T-helper 2 cell treated with Interferon-gamma antibody and Interleukin-4, amounts not matched to agents 5 μg/mL and 100 μg/mL, for 36 hours (primary cell): Measurements from ENCODE around the gene ZNF420.
"Not testable (repeated sequence)": the region's sequence is repeated elsewhere in the genome, so short reads cannot be mapped to it uniquely, and the experiment has no call there.

Experiments used
- DNase-seq: peaks from one replicate; pipeline ENCODE4 v3.0.0; 2021; ENCODE audit warnings: low spot score
- H3K27ac Mint-ChIP-seq: one replicate; pipeline ENCODE4 v1.8.0; 2021; ENCODE audit warnings: mild to moderate bottlenecking, mixed read lengths
- H3K27me3 Mint-ChIP-seq: one replicate; pipeline ENCODE4 v1.8.0; 2021; ENCODE audit warnings: low read depth, mixed read lengths
- H3K36me3 Mint-ChIP-seq: one replicate; pipeline ENCODE4 v1.8.0; 2021; ENCODE audit warnings: low read depth, mixed read lengths
- H3K4me1 Mint-ChIP-seq: one replicate; pipeline ENCODE4 v1.8.0; 2021; ENCODE audit warnings: low read depth, mixed read lengths
- H3K4me3 Mint-ChIP-seq: one replicate; pipeline ENCODE4 v1.8.0; 2022; ENCODE audit warnings: mild to moderate bottlenecking, moderate library complexity, mixed read lengths
- H3K9me3 Mint-ChIP-seq: one replicate; pipeline ENCODE4 v1.8.0; 2021; ENCODE audit warnings: mixed read lengths

Gene ZNF420

GRCh38 chr19:37077934-37078716 lies at the start of gene ZNF420:
Gene ZNF420 (plus strand): TSS chr19:37078433. CDS start chr19:37089119, 10,686 bp downstream.
- no peaks in the 10 kb centered on the region for H3K27me3 Mint-ChIP-seq
- peaks cover 12% of the 10 kb centered on the region for H3K4me1 Mint-ChIP-seq
- peak; percentile 87 for DNase-seq
- peaks cover 46% of the 10 kb centered on the region for H3K9me3 Mint-ChIP-seq
- peak within 1 kb of the TSS; percentile 89 for H3K27ac Mint-ChIP-seq
- H3K36me3 Mint-ChIP-seq: peaks cover 31% of the 10 kb centered on the region
- H3K4me3 Mint-ChIP-seq: peak within 1 kb of the TSS; percentile 96

- DNase-seq: no peak
- Mint-ChIP-seq H3K4me1 (no peaks in the 10 kb centered on the region), H3K4me3 (no peak overlapping the region), H3K9me3 (peaks cover 47% of the 10 kb centered on the region), H3K36me3 (no peaks in the 10 kb centered on the region), H3K27me3 (no peaks in the 10 kb centered on the region), H3K27ac (no peak overlapping the region)
These were observed 33.1 kb upstream of the ZNF420 start for GRCh38 chr19:37045140-37045539.

- peaks cover 4% of the 10 kb centered on the region for H3K36me3 Mint-ChIP-seq
- no peaks in the 10 kb centered on the region for H3K27me3 Mint-ChIP-seq
- DNase-seq: no peak
- H3K9me3 Mint-ChIP-seq: peaks cover 51% of the 10 kb centered on the region
- H3K4me1 Mint-ChIP-seq: no peaks in the 10 kb centered on the region
- H3K4me3 Mint-ChIP-seq: no peak overlapping the region
- H3K27ac Mint-ChIP-seq: no peak overlapping the region
These were observed 22.9 kb upstream of the ZNF420 start for GRCh38 chr19:37055330-37055729.

GRCh38 chr19:37056776-37057175 lies 21.5 kb upstream of the ZNF420 start:
- no peaks in the 10 kb centered on the region for H3K4me1 Mint-ChIP-seq
- H3K27ac Mint-ChIP-seq: no peak overlapping the region
- H3K9me3 Mint-ChIP-seq: peaks cover 54% of the 10 kb centered on the region
- H3K4me3 Mint-ChIP-seq: no peak overlapping the region
- H3K27me3 Mint-ChIP-seq: no peaks in the 10 kb centered on the region
- no peak for DNase-seq
- peaks cover 1% of the 10 kb centered on the region for H3K36me3 Mint-ChIP-seq

- Mint-ChIP-seq H3K27ac (no peak overlapping the region), H3K36me3 (peaks cover 1% of the 10 kb centered on the region), H3K27me3 (no peaks in the 10 kb centered on the region), H3K9me3 (peaks cover 68% of the 10 kb centered on the region), H3K4me3 (no peak overlapping the region), H3K4me1 (no peaks in the 10 kb centered on the region)
- DNase-seq: no peak
These were observed 19.1 kb upstream of the ZNF420 start for GRCh38 chr19:37059142-37059541.

GRCh38 chr19:37064886-37065285 lies 13.3 kb upstream of the ZNF420 start:
- peaks cover 71% of the 10 kb centered on the region for H3K9me3 Mint-ChIP-seq
- not testable (repeated sequence) for H3K4me1 Mint-ChIP-seq, H3K27ac Mint-ChIP-seq, H3K36me3 Mint-ChIP-seq, H3K4me3 Mint-ChIP-seq, H3K27me3 Mint-ChIP-seq, DNase-seq

- Mint-ChIP-seq H3K4me1 (peaks cover 9% of the 10 kb centered on the region), H3K36me3 (peaks cover 12% of the 10 kb centered on the region), H3K27me3 (no peaks in the 10 kb centered on the region), H3K9me3 (peaks cover 35% of the 10 kb centered on the region), H3K4me3 (no peak overlapping the region), H3K27ac (no peak overlapping the region)
- no peak for DNase-seq
These were observed 4.1 kb upstream of the ZNF420 start for GRCh38 chr19:37074111-37074510.

GRCh38 chr19:37074819-37075362 lies 3.3 kb upstream of the ZNF420 start:
- Mint-ChIP-seq H3K4me3 (no peak overlapping the region), H3K9me3 (peaks cover 36% of the 10 kb centered on the region), H3K4me1 (peaks cover 12% of the 10 kb centered on the region), H3K27ac (no peak overlapping the region), H3K27me3 (no peaks in the 10 kb centered on the region), H3K36me3 (peaks cover 12% of the 10 kb centered on the region)
- DNase-seq: no peak

GRCh38 chr19:37076524-37076923 lies 1.7 kb upstream of the ZNF420 start:
- DNase-seq, H3K27ac Mint-ChIP-seq, H3K27me3 Mint-ChIP-seq: not testable (repeated sequence)
- Mint-ChIP-seq H3K4me3 (peak overlapping the region; percentile 45), H3K4me1 (peaks cover 12% of the 10 kb centered on the region), H3K36me3 (peaks cover 22% of the 10 kb centered on the region), H3K9me3 (peaks cover 40% of the 10 kb centered on the region)

- Mint-ChIP-seq H3K27me3 (no peaks in the 10 kb centered on the region), H3K27ac (peak overlapping the region; percentile 89), H3K36me3 (peaks cover 29% of the 10 kb centered on the region)
These were observed 716 bp upstream of the ZNF420 start for GRCh38 chr19:37077501-37077933.

GRCh38 chr19:37078717-37079032 lies 442 bp downstream of the ZNF420 start:
- Mint-ChIP-seq H3K36me3 (peaks cover 35% of the 10 kb centered on the region), H3K27ac (peak overlapping the region; percentile 89), H3K9me3 (peaks cover 47% of the 10 kb centered on the region), H3K27me3 (no peaks in the 10 kb centered on the region), H3K4me1 (peaks cover 12% of the 10 kb centered on the region), H3K4me3 (peak overlapping the region; percentile 96)
- no peak for DNase-seq

More at GRCh38 chr19:37077501-37077933, 716 bp upstream of the ZNF420 start:
- Mint-ChIP-seq H3K4me3 (peak overlapping the region; percentile 96), H3K9me3 (peaks cover 42% of the 10 kb centered on the region), H3K4me1 (peaks cover 12% of the 10 kb centered on the region)
- no peak for DNase-seq

GRCh38 chr19:37079238-37079637 lies 1.0 kb downstream of the ZNF420 start:
- DNase-seq: no peak
- Mint-ChIP-seq H3K27me3 (no peaks in the 10 kb centered on the region), H3K27ac (peak overlapping the region; percentile 89), H3K9me3 (peaks cover 43% of the 10 kb centered on the region), H3K4me1 (peaks cover 12% of the 10 kb centered on the region), H3K4me3 (peak overlapping the region; percentile 96), H3K36me3 (peaks cover 35% of the 10 kb centered on the region)

GRCh38 chr19:37082307-37082706 lies 4.1 kb downstream of the ZNF420 start:
- peaks cover 61% of the 10 kb centered on the region for H3K9me3 Mint-ChIP-seq

GRCh38 chr19:37087110-37087509 lies 8.9 kb downstream of the ZNF420 start:
- no peak overlapping the region for H3K4me3 Mint-ChIP-seq
- no peaks in the 10 kb centered on the region for H3K27me3 Mint-ChIP-seq
- H3K9me3 Mint-ChIP-seq: peaks cover 73% of the 10 kb centered on the region
- no peak for DNase-seq
- H3K27ac Mint-ChIP-seq: no peak overlapping the region
- H3K36me3 Mint-ChIP-seq: peaks cover 50% of the 10 kb centered on the region
- H3K4me1 Mint-ChIP-seq: no peaks in the 10 kb centered on the region

More at GRCh38 chr19:37082307-37082706, 4.1 kb downstream of the ZNF420 start:
- no peaks in the 10 kb centered on the region for H3K27me3 Mint-ChIP-seq
- no peak overlapping the region for H3K4me3 Mint-ChIP-seq
- H3K27ac Mint-ChIP-seq: no peak overlapping the region
- peaks cover 32% of the 10 kb centered on the region for H3K36me3 Mint-ChIP-seq
- no peak for DNase-seq
- H3K4me1 Mint-ChIP-seq: peaks cover 12% of the 10 kb centered on the region
